Measurements from ENCODE around the gene DNAH8.

GRCh38 chr6:39021041-39021440, 305.9 kb downstream of the DNAH8 start:
- TF ChIP-seq CTCF (conservative IDR thresholded peaks at IDR 0.05) (no peak), EZH2 (IDR thresholded peaks at IDR 0.05; ENCODE audit: low read depth) (no peak)

Measured in PC-9 (cell line).